ENCODE measurements around the gene LRBA.
A peak's percentile ranks its signal among the peaks of the same experiment; 100 is the strongest.

Gene LRBA

GRCh38 chr4:150805183-150806025 is 209.7 kb downstream of the LRBA start:
- TF ChIP-seq CTCF (IDR thresholded peaks at IDR 0.05; ENCODE audit: low read depth, low read length, missing control alignments), result no peak
- no peak overlapping the region for H3K4me3 ChIP-seq (replicated peaks; ENCODE audit: low read depth, low read length)
- no peak for DNase-seq (ENCODE audit: extremely low read depth, low read depth)

GRCh38 chr4:150801833-150802232 is 213.3 kb downstream of the LRBA start:
- no peak overlapping the region for H3K4me3 ChIP-seq (replicated peaks; ENCODE audit: low read depth, low read length)
- DNase-seq (ENCODE audit: extremely low read depth, low read depth), result no peak
- no peak for TF ChIP-seq CTCF (IDR thresholded peaks at IDR 0.05; ENCODE audit: low read depth, low read length, missing control alignments)

GRCh38 chr4:150799207-150799606 is 215.9 kb downstream of the LRBA start:
- H3K4me3 ChIP-seq (replicated peaks; ENCODE audit: low read depth, low read length), result no peak overlapping the region
- DNase-seq (ENCODE audit: extremely low read depth, low read depth), result no peak
- TF ChIP-seq CTCF (IDR thresholded peaks at IDR 0.05; ENCODE audit: low read depth, low read length, missing control alignments), result peak; percentile 14

- no peak overlapping the region for H3K4me3 ChIP-seq (replicated peaks; ENCODE audit: low read depth, low read length)
- DNase-seq (ENCODE audit: extremely low read depth, low read depth), result no peak
- no peak for TF ChIP-seq CTCF (IDR thresholded peaks at IDR 0.05; ENCODE audit: low read depth, low read length, missing control alignments)
Observed at GRCh38 chr4:150794706-150795105, 220.4 kb downstream of the LRBA start.

GRCh38 chr4:150789864-150790263 is 225.2 kb downstream of the LRBA start:
- no peak for TF ChIP-seq CTCF (IDR thresholded peaks at IDR 0.05; ENCODE audit: low read depth, low read length, missing control alignments)
- no peak for DNase-seq (ENCODE audit: extremely low read depth, low read depth)
- no peak overlapping the region for H3K4me3 ChIP-seq (replicated peaks; ENCODE audit: low read depth, low read length)

GRCh38 chr4:150784939-150785338 is 230.1 kb downstream of the LRBA start:
- no peak overlapping the region for H3K4me3 ChIP-seq (replicated peaks; ENCODE audit: low read depth, low read length)

More at GRCh38 chr4:150784939-150785338, 230.1 kb downstream of the LRBA start:
- no peak for DNase-seq (ENCODE audit: extremely low read depth, low read depth)
- TF ChIP-seq CTCF (IDR thresholded peaks at IDR 0.05; ENCODE audit: low read depth, low read length, missing control alignments), result no peak
